Measurements from ENCODE around the gene TRAF3.

GRCh38 chr14:102758087-102758486 lies 19.2 kb upstream of the TRAF3 start:
- no peak for TF ChIP-seq CTCF (IDR thresholded peaks at IDR 0.05)
- TF ChIP-seq POLR2A (IDR thresholded peaks at IDR 0.05), result no peak
